RWPE1 (cell line): ENCODE results near the gene COL9A3.

ENCODE experiments used
- CTCF ChIA-PET: fragments of 350-600 bp; sonication (Branson Sonifier 250); formaldehyde crosslinking; extraction: SDS; loops from one replicate; lab custom pipeline; 2021; lab: Yijun Ruan, JAX
- POLR2A ChIA-PET: fragments of 400-600 bp; formaldehyde crosslinking; extraction: SDS; loops from one replicate; lab custom pipeline; 2020; ENCODE audit warnings: antibody characterized with exemption; ENCODE audit not compliant: low non-redundant PET; lab: Yijun Ruan, JAX
- DNase-seq: peaks from one replicate; pipeline ENCODE4 v3.0.0; 2012; ENCODE audit warnings: low spot score
- H3K27ac ChIP-seq: fragments of 450-650 bp; 2 replicates; pipeline ENCODE4 v1.5.1; 2017
- CTCF ChIP-seq: fragments of 450-650 bp; conservative IDR thresholded peaks from 2 replicates; pipeline ENCODE4 v1.5.1; 2017; ENCODE audit warnings: low read depth, mild to moderate bottlenecking

The COL9A3 gene

GRCh38 chr20:62834967-62835730 is 18.3 kb downstream of the COL9A3 start:
- POLR2A ChIA-PET: interaction anchor here (0.5 kb wide), 1 partner anchor 194 kb away, joined by 3 read pairs; no protein-coding TSS in a partner anchor
- H3K27ac ChIP-seq: no peak overlapping the region
- no peak for TF ChIP-seq CTCF
- CTCF ChIA-PET: interaction anchor here (0.6 to 1.4 kb wide), 5 partner anchors 12 to 257 kb away, joined by 3 to 6 read pairs (median 3); no protein-coding TSS in a partner anchor
- no peak for DNase-seq

GRCh38 chr20:62835931-62836861 is 19.3 kb downstream of the COL9A3 start:
- POLR2A ChIA-PET: interaction anchor here (0.5 kb wide), 1 partner anchor 195 kb away, joined by 3 read pairs; no protein-coding TSS in a partner anchor
- TF ChIP-seq CTCF: no peak
- no peak overlapping the region for H3K27ac ChIP-seq
- CTCF ChIA-PET: interaction anchor here (0.5 to 1.4 kb wide), 8 partner anchors 10 to 173 kb away, joined by 3 to 6 read pairs (median 3); no protein-coding TSS in a partner anchor
- DNase-seq: peak; percentile 61

- H3K27ac ChIP-seq: peak overlapping the region; percentile 63
- CTCF ChIA-PET: interaction anchor here (0.5 to 1.1 kb wide), 4 partner anchors 9 to 74 kb away, joined by 3 to 5 read pairs (median 3); no protein-coding TSS in a partner anchor
- DNase-seq: no peak
- POLR2A ChIA-PET: interaction anchor here (0.6 kb wide), 1 partner anchor 16 kb away, joined by 3 read pairs; no protein-coding TSS in a partner anchor
- TF ChIP-seq CTCF: no peak
Measured at GRCh38 chr20:62836967-62837490, 20.2 kb downstream of the COL9A3 start.

GRCh38 chr20:62837790-62838127 is 20.9 kb downstream of the COL9A3 start:
- CTCF ChIA-PET: no interaction called here
- POLR2A ChIA-PET: no interaction called here
- H3K27ac ChIP-seq: peak overlapping the region; percentile 63
- no peak for TF ChIP-seq CTCF
- no peak for DNase-seq

GRCh38 chr20:62838128-62838891 is 21.5 kb downstream of the COL9A3 start:
- peak overlapping the region; percentile 63 for H3K27ac ChIP-seq
- ChIA-PET CTCF (no interaction called here), POLR2A (no interaction called here)

More at GRCh38 chr20:62838128-62838891, 21.5 kb downstream of the COL9A3 start:
- no peak for TF ChIP-seq CTCF
- DNase-seq: no peak
